Epithelial cell of proximal tubule (primary cell): ENCODE measurements around the gene GK2. TPM values are rescaled to one million over a fixed set of nuclear protein-coding genes. Genes with fewer than 3 reads are reported as not detected.

Source experiments
- DNase-seq: peaks from one replicate; pipeline ENCODE4 v3.0.0-alpha.2; 2011; ENCODE audit warnings: low read depth
- H3K4me3 ChIP-seq: 2 replicates; pipeline ENCODE4 v1.5.1; 2011; ENCODE audit warnings: low read depth, mild to moderate bottlenecking, low read length
- CTCF ChIP-seq: conservative IDR thresholded peaks from 2 replicates; pipeline ENCODE4 v1.5.1; 2012; ENCODE audit warnings: low read depth, mild to moderate bottlenecking, low read length
- total RNA-seq: library from RNA; depleted of rRNA; stranded (reverse); fragments of >200 nt; gene quantifications from 2 replicates; pipeline ENCODE4 v1.2.3, GENCODE V29; 2015

GK2 gene
- total RNA-seq, 1 donor from 2014 or later, result not detected

- no peak for TF ChIP-seq CTCF
- DNase-seq, result no peak
- H3K4me3 ChIP-seq, result no peak overlapping the region
Observed at GRCh38 chr4:79413032-79413885, 5.2 kb upstream of the GK2 start.

- no peak for TF ChIP-seq CTCF
- no peak for DNase-seq
- H3K4me3 ChIP-seq, result no peak overlapping the region
Observed at GRCh38 chr4:79404666-79405065, 3.4 kb downstream of the GK2 start.

GRCh38 chr4:79403356-79403755, 4.7 kb downstream of the GK2 start:
- TF ChIP-seq CTCF, result no peak
- DNase-seq, result no peak
- H3K4me3 ChIP-seq, result no peak overlapping the region

- no peak for TF ChIP-seq CTCF
- DNase-seq, result no peak
- H3K4me3 ChIP-seq, result no peak overlapping the region
Observed at GRCh38 chr4:79402332-79402851, 5.6 kb downstream of the GK2 start.

- no peak overlapping the region for H3K4me3 ChIP-seq
- TF ChIP-seq CTCF, result no peak
- no peak for DNase-seq
Observed at GRCh38 chr4:79399076-79399475, 9.0 kb downstream of the GK2 start.

- DNase-seq, result no peak
- no peak overlapping the region for H3K4me3 ChIP-seq
- no peak for TF ChIP-seq CTCF
Observed at GRCh38 chr4:79397951-79398350, 10.1 kb downstream of the GK2 start.

GRCh38 chr4:79396794-79397193, 11.2 kb downstream of the GK2 start:
- DNase-seq, result no peak
- no peak for TF ChIP-seq CTCF
- H3K4me3 ChIP-seq, result no peak overlapping the region
